HepG2 (cell line): ENCODE data around the gene MICAL3. TPM values are rescaled to one million over a fixed set of nuclear protein-coding genes. Genes with fewer than 3 reads are reported as not detected.

Experiments
- ARNT ChIP-seq: fragments of 450-650 bp; IDR thresholded peaks from 2 replicates; pipeline ENCODE4 v1.6.1; 2017
- E2F2 ChIP-seq: sonication (generic); formaldehyde crosslinking; IDR thresholded peaks from 2 replicates; pipeline ENCODE4 v1.4.0; 2020; ENCODE audit warnings: missing genetic modification reagents, borderline replicate concordance
- JARID2 ChIP-seq: sonication (generic); formaldehyde crosslinking; IDR thresholded peaks from 2 replicates; pipeline ENCODE4 v1.8.1; 2023; ENCODE audit warnings: missing genetic modification reagents, inconsistent platforms; ENCODE audit not compliant: insufficient replicate concordance
- JDP2 ChIP-seq: sonication (generic); formaldehyde crosslinking; IDR thresholded peaks from 2 replicates; pipeline ENCODE4 v1.8.1; 2022; ENCODE audit warnings: missing genetic modification reagents, borderline replicate concordance
- RAD21 ChIP-seq: fragments of 450-650 bp; formaldehyde crosslinking; IDR thresholded peaks from 2 replicates; pipeline ENCODE4 v1.5.0; 2020; ENCODE audit warnings: mild to moderate bottlenecking
- SKIL ChIP-seq: sonication (generic); formaldehyde crosslinking; IDR thresholded peaks from 2 replicates; pipeline ENCODE4 v1.8.0; 2022; ENCODE audit warnings: missing genetic modification reagents, mild to moderate bottlenecking, moderate library complexity, borderline replicate concordance
- TFDP2 ChIP-seq: sonication (generic); formaldehyde crosslinking; IDR thresholded peaks from 2 replicates; pipeline ENCODE4 v1.4.0; 2020; ENCODE audit warnings: missing genetic modification reagents
- ZBTB42 ChIP-seq: sonication (generic); formaldehyde crosslinking; IDR thresholded peaks from 2 replicates; pipeline ENCODE4 v1.5.0; 2020; ENCODE audit warnings: mild to moderate bottlenecking, missing genetic modification reagents
- ZFP90 ChIP-seq: sonication (generic); formaldehyde crosslinking; IDR thresholded peaks from 2 replicates; pipeline ENCODE4 v1.8.0; 2022; ENCODE audit warnings: missing genetic modification reagents, mild to moderate bottlenecking, inconsistent platforms, borderline replicate concordance
- ZNF12 ChIP-seq: sonication (generic); formaldehyde crosslinking; IDR thresholded peaks from 2 replicates; pipeline ENCODE4 v1.5.0; 2020; ENCODE audit warnings: missing genetic modification reagents
- polyA plus RNA-seq, 8 experiments: library from polyadenylated mRNA; depleted of rRNA in 3 of 8; stranded (reverse) in 7 of 8; unstranded in 1 of 8; fragments of >200 nt; fragmentation: Illumina TruSeq in 4 of 8; extraction: Trizol in 4 of 8; gene quantifications; 2 replicates each; pipeline versions ENCODE4 v1.2.1 to v1.2.3, GENCODE V29; 2011 to 2016; ENCODE audit warnings: low read depth in 4 of 8, missing spikeins in 1 of 8, mixed read lengths in 1 of 8; ENCODE audit not compliant: insufficient read depth in 1 of 8
- total RNA-seq, 5 experiments: library from RNA; depleted of rRNA; stranded (reverse); fragments of >200 nt; fragmentation: Illumina TruSeq; extraction: Trizol; gene quantifications; 2 replicates each; pipeline ENCODE4 v1.2.3, GENCODE V29; 2016; ENCODE audit warnings: low read depth in 1 of 5
- TF ChIP-seq, protein P1 (sequence below): sonication (generic); formaldehyde crosslinking; IDR thresholded peaks from 2 replicates; pipeline ENCODE4 v1.4.0; 2020; ENCODE audit warnings: missing genetic modification reagents
- TF ChIP-seq, protein P2 (sequence below): sonication (generic); formaldehyde crosslinking; IDR thresholded peaks from 2 replicates; pipeline ENCODE4 v1.5.1; 2020; ENCODE audit warnings: mild to moderate bottlenecking, missing genetic modification reagents
- TF ChIP-seq, protein P3 (sequence below): sonication (generic); formaldehyde crosslinking; conservative IDR thresholded peaks from 2 replicates; pipeline ENCODE4 v1.4.0; 2020; ENCODE audit warnings: mild to moderate bottlenecking, missing genetic modification reagents, moderate library complexity
- TF ChIP-seq, protein P4 (sequence below): IDR thresholded peaks from 2 replicates; pipeline ENCODE4 v1.6.1; 2012; ENCODE audit warnings: low read depth, low read length, improper control_type of control experiment

The MICAL3 gene
- total and polyA plus RNA-seq, 2 of the 13 experiments (the other 11 are each of a cell fraction or from before 2014, with no cell fraction given): 5.3 to 12.5 TPM

DNA sequence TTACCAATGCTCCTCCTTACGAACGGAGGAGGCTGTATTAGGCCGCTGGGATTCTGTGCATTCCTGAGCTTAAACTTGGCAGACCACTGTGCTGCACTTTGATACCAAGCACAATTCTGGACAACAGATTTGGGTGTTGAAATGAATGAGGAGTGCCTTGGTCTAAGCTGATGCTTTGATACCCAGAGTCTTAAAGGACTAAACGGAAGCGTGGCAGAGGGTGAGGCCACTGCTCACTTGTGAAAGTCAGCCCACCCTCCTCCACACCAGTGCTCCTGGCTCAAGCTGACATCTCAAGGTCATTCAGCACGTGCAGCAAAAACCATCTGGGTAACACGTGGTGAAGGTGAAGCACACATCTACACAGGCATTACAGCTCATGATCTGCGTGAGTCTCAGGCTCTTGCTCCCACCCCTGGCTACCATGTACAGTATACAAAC lies 85.9 kb downstream of the MICAL3 start (continued):
- no peak for TF ChIP-seq E2F2 (CRISPR knock-in tag)
- TF ChIP-seq JDP2: no peak
- TF ChIP-seq, protein P1, sequence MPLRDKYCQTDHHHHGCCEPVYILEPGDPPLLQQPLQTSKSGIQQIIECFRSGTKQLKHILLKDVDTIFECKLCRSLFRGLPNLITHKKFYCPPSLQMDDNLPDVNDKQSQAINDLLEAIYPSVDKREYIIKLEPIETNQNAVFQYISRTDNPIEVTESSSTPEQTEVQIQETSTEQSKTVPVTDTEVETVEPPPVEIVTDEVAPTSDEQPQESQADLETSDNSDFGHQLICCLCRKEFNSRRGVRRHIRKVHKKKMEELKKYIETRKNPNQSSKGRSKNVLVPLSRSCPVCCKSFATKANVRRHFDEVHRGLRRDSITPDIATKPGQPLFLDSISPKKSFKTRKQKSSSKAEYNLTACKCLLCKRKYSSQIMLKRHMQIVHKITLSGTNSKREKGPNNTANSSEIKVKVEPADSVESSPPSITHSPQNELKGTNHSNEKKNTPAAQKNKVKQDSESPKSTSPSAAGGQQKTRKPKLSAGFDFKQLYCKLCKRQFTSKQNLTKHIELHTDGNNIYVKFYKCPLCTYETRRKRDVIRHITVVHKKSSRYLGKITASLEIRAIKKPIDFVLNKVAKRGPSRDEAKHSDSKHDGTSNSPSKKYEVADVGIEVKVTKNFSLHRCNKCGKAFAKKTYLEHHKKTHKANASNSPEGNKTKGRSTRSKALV (CRISPR knock-in tag): no peak
- no peak for TF ChIP-seq SKIL (CRISPR knock-in tag)
- TF ChIP-seq TFDP2 (CRISPR knock-in tag): 0 out of 2 replicates have a peak, but pooled peaks have one; percentile 52
- TF ChIP-seq ZNF12 (CRISPR knock-in tag): no peak
- no peak for TF ChIP-seq JARID2 (CRISPR knock-in tag)
- TF ChIP-seq, protein P2, sequence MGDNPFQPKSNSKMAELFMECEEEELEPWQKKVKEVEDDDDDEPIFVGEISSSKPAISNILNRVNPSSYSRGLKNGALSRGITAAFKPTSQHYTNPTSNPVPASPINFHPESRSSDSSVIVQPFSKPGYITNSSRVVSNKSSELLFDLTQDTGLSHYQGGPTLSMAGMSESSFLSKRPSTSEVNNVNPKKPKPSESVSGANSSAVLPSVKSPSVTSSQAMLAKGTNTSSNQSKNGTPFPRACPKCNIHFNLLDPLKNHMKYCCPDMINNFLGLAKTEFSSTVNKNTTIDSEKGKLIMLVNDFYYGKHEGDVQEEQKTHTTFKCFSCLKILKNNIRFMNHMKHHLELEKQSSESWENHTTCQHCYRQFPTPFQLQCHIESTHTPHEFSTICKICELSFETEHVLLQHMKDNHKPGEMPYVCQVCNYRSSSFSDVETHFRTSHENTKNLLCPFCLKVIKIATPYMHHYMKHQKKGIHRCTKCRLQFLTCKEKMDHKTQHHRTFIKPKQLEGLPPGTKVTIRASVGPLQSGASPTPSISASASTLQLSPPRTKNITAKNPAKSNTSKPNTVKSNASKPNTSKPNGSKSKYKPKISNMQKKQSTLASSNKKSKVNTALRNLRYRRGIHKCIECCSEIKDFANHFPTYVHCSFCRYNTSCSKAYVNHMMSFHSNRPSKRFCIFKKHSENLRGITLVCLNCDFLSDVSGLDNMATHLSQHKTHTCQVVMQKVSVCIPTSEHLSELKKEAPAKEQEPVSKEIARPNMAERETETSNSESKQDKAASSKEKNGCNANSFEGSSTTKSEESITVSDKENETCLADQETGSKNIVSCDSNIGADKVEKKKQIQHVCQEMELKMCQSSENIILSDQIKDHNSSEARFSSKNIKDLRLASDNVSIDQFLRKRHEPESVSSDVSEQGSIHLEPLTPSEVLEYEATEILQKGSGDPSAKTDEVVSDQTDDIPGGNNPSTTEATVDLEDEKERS (CRISPR knock-in tag): no peak
- TF ChIP-seq, protein P3, sequence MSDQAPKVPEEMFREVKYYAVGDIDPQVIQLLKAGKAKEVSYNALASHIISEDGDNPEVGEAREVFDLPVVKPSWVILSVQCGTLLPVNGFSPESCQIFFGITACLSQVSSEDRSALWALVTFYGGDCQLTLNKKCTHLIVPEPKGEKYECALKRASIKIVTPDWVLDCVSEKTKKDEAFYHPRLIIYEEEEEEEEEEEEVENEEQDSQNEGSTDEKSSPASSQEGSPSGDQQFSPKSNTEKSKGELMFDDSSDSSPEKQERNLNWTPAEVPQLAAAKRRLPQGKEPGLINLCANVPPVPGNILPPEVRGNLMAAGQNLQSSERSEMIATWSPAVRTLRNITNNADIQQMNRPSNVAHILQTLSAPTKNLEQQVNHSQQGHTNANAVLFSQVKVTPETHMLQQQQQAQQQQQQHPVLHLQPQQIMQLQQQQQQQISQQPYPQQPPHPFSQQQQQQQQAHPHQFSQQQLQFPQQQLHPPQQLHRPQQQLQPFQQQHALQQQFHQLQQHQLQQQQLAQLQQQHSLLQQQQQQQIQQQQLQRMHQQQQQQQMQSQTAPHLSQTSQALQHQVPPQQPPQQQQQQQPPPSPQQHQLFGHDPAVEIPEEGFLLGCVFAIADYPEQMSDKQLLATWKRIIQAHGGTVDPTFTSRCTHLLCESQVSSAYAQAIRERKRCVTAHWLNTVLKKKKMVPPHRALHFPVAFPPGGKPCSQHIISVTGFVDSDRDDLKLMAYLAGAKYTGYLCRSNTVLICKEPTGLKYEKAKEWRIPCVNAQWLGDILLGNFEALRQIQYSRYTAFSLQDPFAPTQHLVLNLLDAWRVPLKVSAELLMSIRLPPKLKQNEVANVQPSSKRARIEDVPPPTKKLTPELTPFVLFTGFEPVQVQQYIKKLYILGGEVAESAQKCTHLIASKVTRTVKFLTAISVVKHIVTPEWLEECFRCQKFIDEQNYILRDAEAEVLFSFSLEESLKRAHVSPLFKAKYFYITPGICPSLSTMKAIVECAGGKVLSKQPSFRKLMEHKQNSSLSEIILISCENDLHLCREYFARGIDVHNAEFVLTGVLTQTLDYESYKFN (CRISPR knock-in tag): no peak; the same call in 1 of the 2 replicates
- no peak for TF ChIP-seq ZBTB42 (CRISPR knock-in tag)
- no peak for TF ChIP-seq RAD21 (CRISPR knock-in tag)
- no peak for TF ChIP-seq ZFP90 (CRISPR knock-in tag)
- TF ChIP-seq, protein P4, sequence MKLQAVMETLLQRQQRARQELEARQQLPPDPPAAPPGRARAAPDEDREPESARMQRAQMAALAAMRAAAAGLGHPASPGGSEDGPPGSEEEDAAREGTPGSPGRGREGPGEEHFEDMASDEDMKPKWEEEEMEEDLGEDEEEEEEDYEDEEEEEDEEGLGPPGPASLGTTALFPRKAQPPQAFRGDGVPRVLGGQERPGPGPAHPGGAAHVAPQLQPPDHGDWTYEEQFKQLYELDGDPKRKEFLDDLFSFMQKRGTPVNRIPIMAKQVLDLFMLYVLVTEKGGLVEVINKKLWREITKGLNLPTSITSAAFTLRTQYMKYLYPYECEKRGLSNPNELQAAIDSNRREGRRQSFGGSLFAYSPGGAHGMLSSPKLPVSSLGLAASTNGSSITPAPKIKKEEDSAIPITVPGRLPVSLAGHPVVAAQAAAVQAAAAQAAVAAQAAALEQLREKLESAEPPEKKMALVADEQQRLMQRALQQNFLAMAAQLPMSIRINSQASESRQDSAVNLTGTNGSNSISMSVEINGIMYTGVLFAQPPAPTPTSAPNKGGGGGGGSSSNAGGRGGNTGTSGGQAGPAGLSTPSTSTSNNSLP: no peak
- TF ChIP-seq ARNT: no peak
